Measurements from ENCODE around the gene MRTO4.

The MRTO4 gene

DNA sequence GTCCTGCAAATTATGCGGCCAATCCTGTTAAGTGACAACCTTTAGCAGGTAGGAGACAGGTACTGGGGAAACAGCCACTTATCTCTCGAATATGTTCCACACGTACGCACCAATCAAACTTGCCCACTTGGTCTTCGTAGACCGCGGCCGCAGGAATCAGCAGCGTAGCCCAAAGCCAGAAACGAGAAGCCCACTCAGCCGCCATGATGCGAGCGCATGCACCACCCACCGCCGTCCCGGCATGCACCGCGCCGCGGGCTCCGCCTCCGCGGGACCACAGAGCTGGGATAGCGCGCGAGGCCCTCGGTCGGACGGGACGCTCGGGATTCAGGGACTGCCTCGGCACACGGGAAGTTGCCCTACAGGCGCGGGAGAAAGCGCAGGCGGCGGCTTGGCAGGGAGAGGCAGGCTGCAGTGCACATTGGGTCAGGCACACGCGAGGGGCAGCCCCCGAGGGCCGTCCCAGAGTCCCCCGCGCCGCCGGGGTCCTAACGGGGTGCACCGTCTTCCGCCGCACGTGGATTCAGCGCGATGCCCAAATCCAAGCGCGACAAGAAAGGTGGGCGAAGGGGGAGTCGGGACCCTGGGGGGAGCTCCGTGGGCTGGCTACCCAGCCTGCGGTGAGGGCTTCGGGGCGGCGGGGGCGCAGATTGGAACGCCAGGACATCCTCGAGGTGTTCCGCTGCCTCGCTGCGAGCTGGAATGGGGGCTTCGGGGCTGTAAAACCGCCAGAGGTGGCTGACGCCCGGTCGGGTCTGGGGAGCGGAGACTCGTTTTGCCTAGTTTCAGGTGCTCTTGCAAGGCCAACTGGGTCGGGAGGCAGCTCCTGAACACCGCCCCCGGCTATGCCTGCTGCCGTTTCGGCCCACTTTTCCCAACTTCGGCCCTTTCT lies at the start of gene MRTO4, which contains the start of gene EMC1:
MRTO4 (plus strand) TSS at position 501 of the 892 bp plus-strand sequence; CDS start at position 532, 31 bp downstream.
EMC1 (minus strand) TSS at position 220 of the 892 bp plus-strand sequence; CDS start at position 205, 15 bp downstream.
- Mint-ChIP-seq H3K4me3 (peak within 1 kb of the TSS; percentile 99), H3K27me3 (no peaks in the 10 kb centered on the region), H3K4me1 (ENCODE audit: low read depth) (peaks cover 49% of the 10 kb centered on the region), H3K27ac (peak within 1 kb of the TSS; percentile 99), H3K36me3 (ENCODE audit: low read depth) (peaks cover 85% of the 10 kb centered on the region), H3K9me3 (no peaks in the 10 kb centered on the region)
- DNase-seq, result peak; percentile 97

DNA sequence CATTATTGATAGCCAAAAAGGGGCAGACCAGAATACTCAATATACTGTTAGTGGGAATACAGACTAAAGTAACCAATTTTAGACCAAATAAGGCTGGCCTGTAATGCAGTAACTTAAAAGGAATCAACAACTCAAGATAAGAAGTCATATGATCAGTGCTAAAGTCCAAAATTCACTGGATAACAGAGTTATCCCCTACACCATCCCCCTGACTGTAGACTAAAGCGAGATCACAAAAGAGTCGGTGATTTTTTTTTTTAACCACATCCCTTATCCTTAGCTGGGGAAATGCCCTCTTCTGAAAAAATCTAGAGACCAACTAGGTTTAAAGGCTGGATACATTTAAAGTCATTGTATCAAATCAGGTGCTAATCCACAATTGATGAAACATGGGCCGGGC lies 49.2 kb upstream of the MRTO4 start:
- H3K27ac Mint-ChIP-seq, result peak overlapping the region; percentile 13
- DNase-seq, result no peak
- H3K27me3 Mint-ChIP-seq, result no peaks in the 10 kb centered on the region
- no peak overlapping the region for H3K4me3 Mint-ChIP-seq
- peaks cover 79% of the 10 kb centered on the region for H3K36me3 Mint-ChIP-seq (ENCODE audit: low read depth)
- no peaks in the 10 kb centered on the region for H3K9me3 Mint-ChIP-seq
- H3K4me1 Mint-ChIP-seq (ENCODE audit: low read depth), result peaks cover 57% of the 10 kb centered on the region

DNA sequence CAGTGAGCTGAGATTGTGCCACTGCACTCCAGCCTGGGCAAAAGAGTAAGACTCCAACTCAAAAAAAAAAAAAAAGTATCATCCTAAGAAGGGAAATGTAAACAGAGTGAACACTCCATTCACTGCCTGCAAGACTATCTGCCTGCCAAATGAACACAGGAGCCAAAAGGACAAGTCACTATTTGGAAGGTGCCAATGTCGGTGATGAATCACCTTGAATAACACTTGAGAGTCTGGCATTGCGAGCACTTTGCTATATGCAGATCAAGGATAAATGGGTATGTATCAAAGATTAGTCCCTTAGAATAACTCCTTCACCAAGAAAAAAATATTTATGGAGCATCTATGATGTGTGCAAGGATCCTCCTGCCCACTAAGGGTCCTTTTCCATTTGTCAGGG lies 48.2 kb upstream of the MRTO4 start:
- no peak for DNase-seq
- Mint-ChIP-seq H3K36me3 (ENCODE audit: low read depth) (peaks cover 78% of the 10 kb centered on the region), H3K9me3 (no peaks in the 10 kb centered on the region), H3K27ac (peak overlapping the region; percentile 33), H3K27me3 (no peaks in the 10 kb centered on the region), H3K4me3 (no peak overlapping the region), H3K4me1 (ENCODE audit: low read depth) (peaks cover 66% of the 10 kb centered on the region)

DNA sequence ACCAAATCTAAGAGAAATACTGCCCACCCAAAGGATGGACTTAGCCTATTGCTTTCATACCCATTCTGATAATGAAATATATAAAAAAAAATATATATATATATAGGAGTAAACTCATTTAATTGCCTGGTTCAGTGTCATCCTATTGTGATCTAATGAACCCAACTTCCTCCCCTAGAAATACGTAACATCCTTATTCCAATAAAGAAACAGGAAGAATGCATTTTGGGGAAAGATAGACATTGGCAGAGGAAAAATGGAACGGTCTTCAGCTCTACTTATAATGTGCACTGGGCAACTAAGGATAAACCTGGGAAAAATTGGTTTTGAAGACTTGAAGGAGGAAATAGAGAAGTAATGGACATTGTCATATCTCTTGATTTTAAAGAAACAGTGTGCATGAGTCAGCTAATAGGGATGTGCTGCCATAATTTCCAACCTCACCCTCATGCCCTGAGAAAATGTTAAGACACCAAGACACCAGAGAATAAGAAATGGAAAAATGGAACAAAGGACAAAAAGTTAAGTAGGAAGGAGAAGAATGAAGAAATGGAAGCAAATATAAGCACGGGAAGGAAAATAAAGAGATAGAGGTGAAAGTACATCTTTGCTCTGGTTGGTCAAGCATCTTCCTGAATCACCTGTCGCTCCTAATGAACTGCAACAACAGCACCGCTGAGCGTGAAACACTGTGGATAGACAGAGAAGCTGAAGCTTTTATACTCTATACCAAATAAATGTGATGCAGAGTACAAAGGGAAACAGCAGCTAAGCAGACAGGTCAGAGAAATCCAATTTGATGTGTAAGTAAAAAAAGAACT lies 46.9 kb upstream of the MRTO4 start:
- H3K4me3 Mint-ChIP-seq, result no peak overlapping the region
- no peaks in the 10 kb centered on the region for H3K27me3 Mint-ChIP-seq
- peaks cover 70% of the 10 kb centered on the region for H3K4me1 Mint-ChIP-seq (ENCODE audit: low read depth)
- no peaks in the 10 kb centered on the region for H3K9me3 Mint-ChIP-seq
- DNase-seq, result no peak
- H3K27ac Mint-ChIP-seq, result peak overlapping the region; percentile 80
- H3K36me3 Mint-ChIP-seq (ENCODE audit: low read depth), result peaks cover 77% of the 10 kb centered on the region

DNA sequence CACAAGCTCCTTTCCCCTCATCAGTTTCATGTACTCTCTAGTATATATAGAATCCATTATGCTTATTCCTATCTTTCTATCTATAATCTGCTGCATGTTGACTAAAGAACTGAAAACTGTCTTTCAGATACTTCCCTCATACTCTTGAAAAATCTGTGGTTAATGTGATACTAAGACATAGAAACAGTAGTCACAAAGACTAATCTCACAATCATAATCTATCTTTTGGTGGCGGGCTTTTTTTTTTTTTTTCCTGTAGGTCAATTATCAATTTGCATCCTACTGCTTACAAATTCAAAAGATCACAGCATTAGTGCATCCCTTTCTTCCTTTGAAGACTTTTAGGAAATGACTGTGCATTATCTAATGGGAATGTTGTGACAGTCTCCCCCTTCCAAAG lies 46.2 kb upstream of the MRTO4 start:
- no peak for DNase-seq
- no peaks in the 10 kb centered on the region for H3K9me3 Mint-ChIP-seq
- H3K27me3 Mint-ChIP-seq, result no peaks in the 10 kb centered on the region
- H3K4me3 Mint-ChIP-seq, result peak overlapping the region; percentile 19
- peaks cover 70% of the 10 kb centered on the region for H3K4me1 Mint-ChIP-seq (ENCODE audit: low read depth)
- peaks cover 74% of the 10 kb centered on the region for H3K36me3 Mint-ChIP-seq (ENCODE audit: low read depth)
- peak overlapping the region; percentile 80 for H3K27ac Mint-ChIP-seq

DNA sequence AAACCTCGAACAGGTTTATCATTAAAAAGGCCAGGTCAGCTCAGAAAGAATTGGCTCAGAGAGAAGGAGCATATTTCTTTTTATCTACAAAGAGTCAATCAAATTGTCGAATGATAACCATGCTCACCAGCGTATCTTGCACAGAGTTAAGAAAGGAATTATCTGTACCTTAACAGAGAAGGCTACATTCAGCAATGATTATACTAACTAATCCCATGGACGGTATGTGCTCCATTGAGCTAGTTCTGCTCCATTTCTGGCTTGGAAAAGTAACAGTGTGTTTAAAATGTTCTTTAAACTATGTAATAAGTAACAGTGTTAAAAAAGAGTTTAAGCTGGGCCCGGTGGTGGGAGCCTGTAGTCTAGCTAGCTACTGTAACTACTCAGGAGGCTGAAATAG lies 45.8 kb upstream of the MRTO4 start:
- Mint-ChIP-seq H3K4me3 (peak overlapping the region; percentile 19), H3K36me3 (ENCODE audit: low read depth) (peaks cover 75% of the 10 kb centered on the region), H3K27ac (peak overlapping the region; percentile 80)

DNA sequence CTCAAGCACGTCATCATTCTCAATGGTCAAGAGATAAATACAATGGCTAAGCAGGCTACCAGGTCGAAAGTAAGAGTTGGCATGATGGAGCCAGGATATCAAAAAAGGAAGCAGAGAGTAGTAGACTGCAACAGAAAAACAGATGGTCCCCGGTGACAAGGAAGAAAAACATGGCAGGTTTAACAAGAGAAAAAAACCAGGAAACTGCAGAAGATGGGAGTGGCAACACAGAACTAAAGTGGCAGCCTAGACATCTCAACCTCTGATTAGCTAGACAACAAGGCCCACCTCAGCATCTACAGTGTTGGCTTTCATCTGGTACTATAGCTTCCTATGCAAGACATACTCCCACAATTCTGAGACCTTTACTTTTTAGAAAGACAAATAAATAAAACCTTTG lies 44.7 kb upstream of the MRTO4 start:
- Mint-ChIP-seq H3K9me3 (no peaks in the 10 kb centered on the region), H3K36me3 (ENCODE audit: low read depth) (peaks cover 74% of the 10 kb centered on the region), H3K27ac (peak overlapping the region; percentile 57), H3K4me1 (ENCODE audit: low read depth) (peaks cover 72% of the 10 kb centered on the region), H3K4me3 (no peak overlapping the region), H3K27me3 (no peaks in the 10 kb centered on the region)
- no peak for DNase-seq

More for the DNA sequence above, 45.8 kb upstream of the MRTO4 start:
- Mint-ChIP-seq H3K27me3 (no peaks in the 10 kb centered on the region), H3K4me1 (ENCODE audit: low read depth) (peaks cover 71% of the 10 kb centered on the region), H3K9me3 (no peaks in the 10 kb centered on the region)
- DNase-seq, result no peak

DNA sequence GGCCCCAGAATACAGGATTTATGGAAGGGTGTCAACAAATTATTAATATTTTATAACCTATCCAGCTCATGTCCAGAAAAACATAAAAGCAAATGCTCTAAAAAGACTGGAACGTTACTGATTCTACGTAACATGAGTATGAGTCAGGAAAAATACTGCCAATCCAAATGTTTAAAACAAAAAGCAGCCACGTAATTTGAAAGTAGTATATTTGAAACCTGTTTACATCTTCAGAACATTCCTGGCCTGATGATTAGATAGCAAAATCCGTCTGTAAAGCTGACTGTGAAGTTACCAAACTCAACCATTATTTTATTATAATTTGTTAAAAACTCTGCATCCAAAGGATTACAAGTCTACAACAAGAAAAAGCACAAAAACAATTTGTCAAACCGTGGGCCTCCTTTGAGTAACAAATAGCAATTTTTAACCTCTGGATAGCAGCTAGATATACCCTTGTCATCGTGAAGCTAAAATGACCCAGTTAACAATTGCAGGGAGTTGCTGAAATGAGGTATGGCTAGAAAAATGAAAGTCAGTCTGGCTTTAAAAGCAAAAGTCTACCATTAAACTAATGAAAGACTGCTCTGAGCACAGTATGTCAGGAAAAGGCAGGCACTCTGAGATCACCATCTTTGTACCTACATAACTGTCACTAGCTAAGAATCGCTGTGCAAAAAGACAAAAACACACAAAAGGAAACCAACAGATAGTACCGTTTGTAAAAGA lies 42.7 kb upstream of the MRTO4 start:
- H3K9me3 Mint-ChIP-seq, result no peaks in the 10 kb centered on the region
- H3K27ac Mint-ChIP-seq, result peak overlapping the region; percentile 98
- no peak for DNase-seq
- H3K4me1 Mint-ChIP-seq (ENCODE audit: low read depth), result peaks cover 74% of the 10 kb centered on the region
- H3K27me3 Mint-ChIP-seq, result no peaks in the 10 kb centered on the region
- H3K4me3 Mint-ChIP-seq, result peak overlapping the region; percentile 93
- H3K36me3 Mint-ChIP-seq (ENCODE audit: low read depth), result peaks cover 76% of the 10 kb centered on the region

DNA sequence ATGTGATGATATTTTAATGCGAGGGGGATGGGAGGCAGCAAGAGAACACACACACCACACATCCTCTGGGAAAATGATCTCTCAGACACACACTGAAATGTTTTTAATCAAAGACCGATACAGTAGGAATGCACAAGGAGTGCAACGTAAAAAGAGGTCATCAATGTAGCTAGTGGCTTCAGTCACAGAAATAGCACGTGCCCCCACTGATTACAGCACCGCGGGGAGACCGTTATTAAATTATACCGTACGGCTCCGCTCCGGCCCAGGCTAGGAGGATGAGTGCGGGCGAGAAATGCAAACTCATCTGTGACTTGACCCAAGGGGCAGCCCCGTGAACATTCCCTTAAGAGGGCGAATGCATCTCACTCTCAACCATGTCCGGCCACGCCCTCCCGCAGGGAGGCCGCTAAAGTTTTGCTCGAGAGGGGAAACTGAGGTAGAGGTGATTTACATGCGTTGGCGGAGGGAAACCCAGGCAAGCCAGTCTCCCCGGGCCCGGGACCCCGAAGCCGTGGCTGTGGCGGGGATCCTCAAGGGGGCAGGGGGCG lies 42.1 kb upstream of the MRTO4 start:
- DNase-seq, result no peak
- H3K4me3 Mint-ChIP-seq, result peak overlapping the region; percentile 93
- peaks cover 73% of the 10 kb centered on the region for H3K4me1 Mint-ChIP-seq (ENCODE audit: low read depth)
- H3K27me3 Mint-ChIP-seq, result no peaks in the 10 kb centered on the region
- H3K9me3 Mint-ChIP-seq, result no peaks in the 10 kb centered on the region
- H3K36me3 Mint-ChIP-seq (ENCODE audit: low read depth), result peaks cover 80% of the 10 kb centered on the region
- peak overlapping the region; percentile 98 for H3K27ac Mint-ChIP-seq

DNA sequence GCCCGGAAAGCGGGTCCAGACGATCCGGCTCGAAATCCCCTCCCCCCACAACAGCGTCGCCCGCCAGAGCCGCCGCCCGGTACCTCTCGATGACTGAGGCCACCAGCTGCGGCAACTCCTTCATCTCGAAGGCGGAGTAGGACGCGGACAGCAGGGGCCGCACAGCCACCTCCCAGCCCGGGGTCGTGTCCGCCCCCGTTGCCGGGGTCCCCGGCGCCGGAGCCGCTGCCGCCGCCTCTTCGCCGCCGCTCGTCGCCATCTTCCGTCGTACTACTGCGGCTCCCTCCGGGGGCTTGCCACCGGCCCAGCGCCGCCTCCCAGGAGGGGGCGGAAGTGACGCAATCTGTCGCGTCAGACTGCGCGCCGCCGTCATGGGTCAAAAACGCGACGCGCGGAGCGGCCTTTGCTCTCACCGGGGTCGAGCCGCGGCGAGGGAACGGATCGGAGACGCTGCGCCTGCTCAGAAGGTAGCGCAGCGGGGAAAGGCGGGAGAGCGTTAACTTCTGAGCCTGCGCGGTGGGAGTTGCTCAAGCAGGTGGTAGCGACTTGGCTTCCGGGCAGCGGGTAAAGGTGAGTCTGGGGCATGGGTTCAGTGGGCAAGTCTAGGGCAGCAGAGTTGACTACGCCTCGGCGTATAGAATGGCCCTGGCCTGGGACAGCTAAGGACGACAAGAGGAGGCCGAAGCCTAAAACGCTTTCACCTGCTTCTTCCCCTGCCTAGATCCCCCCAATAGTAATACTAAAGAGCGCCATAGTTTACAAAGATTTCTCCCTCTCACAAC lies 41.4 kb upstream of the MRTO4 start, which contains the start of gene UBR4:
UBR4 (minus strand) TSS at position 277 of the 782 bp plus-strand sequence; CDS start at position 259, 18 bp downstream.
- Mint-ChIP-seq H3K36me3 (ENCODE audit: low read depth) (peaks cover 78% of the 10 kb centered on the region), H3K4me1 (ENCODE audit: low read depth) (peaks cover 68% of the 10 kb centered on the region), H3K9me3 (no peaks in the 10 kb centered on the region)

DNA sequence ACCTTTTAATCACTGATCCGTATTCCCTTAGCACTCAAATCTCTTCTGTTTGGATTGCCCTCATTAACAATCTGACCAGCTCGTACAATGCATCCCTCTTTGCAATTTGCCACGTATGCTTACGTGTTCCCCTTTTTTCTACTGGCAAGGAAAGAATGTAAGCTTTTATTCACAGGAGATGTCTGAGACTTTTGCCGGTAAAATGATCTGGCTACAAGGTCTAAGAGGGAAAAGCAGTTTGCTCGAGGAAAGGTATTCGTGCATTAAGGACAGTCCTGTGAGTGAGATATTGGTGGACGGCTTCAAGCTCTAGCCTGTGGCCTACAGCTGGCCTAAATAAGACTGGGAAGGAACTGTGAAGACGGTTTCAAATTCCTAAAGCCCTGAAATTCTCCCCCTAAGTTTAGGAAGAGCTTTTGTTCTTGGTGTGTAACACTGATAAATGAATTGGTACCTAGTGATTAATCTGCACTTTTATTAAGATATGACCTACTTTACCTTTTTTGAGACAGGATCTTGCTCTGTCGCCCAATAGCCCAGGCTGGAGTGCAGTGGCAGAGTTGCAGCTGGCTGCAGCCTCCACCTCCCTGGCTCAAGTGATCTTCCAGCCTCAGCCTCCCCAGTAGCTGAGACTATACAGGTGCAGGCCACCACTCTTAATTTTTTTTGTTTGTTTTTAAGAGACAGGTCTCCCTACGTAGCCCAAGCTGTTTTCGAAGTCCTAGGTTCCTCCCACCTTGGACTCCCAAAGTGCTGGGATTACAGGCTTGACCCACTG lies 40.6 kb upstream of the MRTO4 start:
- peak overlapping the region; percentile 98 for H3K27ac Mint-ChIP-seq
- peaks cover 62% of the 10 kb centered on the region for H3K4me1 Mint-ChIP-seq (ENCODE audit: low read depth)
- H3K4me3 Mint-ChIP-seq, result peak overlapping the region; percentile 93
- H3K9me3 Mint-ChIP-seq, result no peaks in the 10 kb centered on the region
- H3K36me3 Mint-ChIP-seq (ENCODE audit: low read depth), result peaks cover 81% of the 10 kb centered on the region
- DNase-seq, result no peak
- no peaks in the 10 kb centered on the region for H3K27me3 Mint-ChIP-seq

More for the DNA sequence above, 41.4 kb upstream of the MRTO4 start, which contains the start of gene UBR4:
- H3K27ac Mint-ChIP-seq, result peak within 1 kb of the TSS; percentile 98
- H3K27me3 Mint-ChIP-seq, result no peaks in the 10 kb centered on the region
- DNase-seq, result peak; percentile 99
- peak within 1 kb of the TSS; percentile 93 for H3K4me3 Mint-ChIP-seq

DNA sequence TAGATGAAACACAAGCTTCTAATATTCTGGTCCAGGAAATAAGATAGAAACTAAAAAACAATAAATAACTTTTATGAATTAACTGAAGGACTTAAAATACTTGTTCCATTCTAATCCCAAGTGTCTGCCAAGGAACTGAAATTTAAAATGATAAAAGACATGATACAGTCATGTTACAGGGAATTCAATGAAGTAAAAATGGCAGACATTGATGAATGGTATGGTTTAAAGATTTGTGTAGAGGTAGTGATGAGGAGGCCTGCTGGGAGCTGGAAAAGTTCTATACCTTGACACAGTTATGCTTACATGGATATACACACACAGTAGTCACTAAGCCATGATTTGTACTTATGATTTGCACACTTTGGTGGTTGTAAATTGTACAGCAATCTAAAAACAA lies 39.4 kb upstream of the MRTO4 start:
- peaks cover 83% of the 10 kb centered on the region for H3K36me3 Mint-ChIP-seq (ENCODE audit: low read depth)
- peaks cover 52% of the 10 kb centered on the region for H3K4me1 Mint-ChIP-seq (ENCODE audit: low read depth)
- no peaks in the 10 kb centered on the region for H3K27me3 Mint-ChIP-seq
- no peaks in the 10 kb centered on the region for H3K9me3 Mint-ChIP-seq
- peak overlapping the region; percentile 65 for H3K4me3 Mint-ChIP-seq
- H3K27ac Mint-ChIP-seq, result peak overlapping the region; percentile 87
- DNase-seq, result no peak
